ENCODE measurements around the gene MRGPRF. TPM values are rescaled to one million over a fixed set of nuclear protein-coding genes. Genes with fewer than 3 reads are reported as not detected.
A peak's percentile ranks its signal among the peaks of the same experiment; 100 is the strongest.

Gene MRGPRF
- polyA plus RNA-seq, 3 donors = 17.2 to 26.1 (median 23.7) TPM

- DNase-seq (ENCODE audit: extremely low read depth in 1 of 11, low read depth in 9 of 11, low spot score in 4 of 11) = peak in 1 of 11 donors; percentile 19
Observed at GRCh38 chr11:68998390-68998911, 14.6 kb downstream of the MRGPRF start.

- no peak for DNase-seq (ENCODE audit: extremely low read depth in 1 of 11, low read depth in 9 of 11, low spot score in 4 of 11)
Observed at GRCh38 chr11:68997995-68998348, 15.1 kb downstream of the MRGPRF start.

GRCh38 chr11:68997124-68997994, 15.7 kb downstream of the MRGPRF start:
- no peak for DNase-seq (ENCODE audit: extremely low read depth in 1 of 11, low read depth in 9 of 11, low spot score in 4 of 11)

GRCh38 chr11:68996376-68997123, 16.5 kb downstream of the MRGPRF start:
- DNase-seq (ENCODE audit: extremely low read depth in 1 of 11, low read depth in 9 of 11, low spot score in 4 of 11) = no peak

- no peak for DNase-seq (ENCODE audit: extremely low read depth in 1 of 11, low read depth in 9 of 11, low spot score in 4 of 11)
Observed at GRCh38 chr11:68994894-68995285, 18.2 kb downstream of the MRGPRF start.

GRCh38 chr11:68994161-68994893, 18.7 kb downstream of the MRGPRF start:
- no peak for DNase-seq (ENCODE audit: extremely low read depth in 1 of 11, low read depth in 9 of 11, low spot score in 4 of 11)

- DNase-seq (ENCODE audit: extremely low read depth in 1 of 11, low read depth in 9 of 11, low spot score in 4 of 11) = no peak
Observed at GRCh38 chr11:68993546-68993945, 19.5 kb downstream of the MRGPRF start.

- DNase-seq (ENCODE audit: extremely low read depth in 1 of 11, low read depth in 9 of 11, low spot score in 4 of 11) = no peak
Observed at GRCh38 chr11:68992743-68993255, 20.2 kb downstream of the MRGPRF start.

- no peak for DNase-seq (ENCODE audit: extremely low read depth in 1 of 11, low read depth in 9 of 11, low spot score in 4 of 11)
Observed at GRCh38 chr11:68990995-68991780, 21.9 kb downstream of the MRGPRF start.

- no peak for DNase-seq (ENCODE audit: extremely low read depth in 1 of 11, low read depth in 9 of 11, low spot score in 4 of 11)
Observed at GRCh38 chr11:68989936-68990606, 23.0 kb downstream of the MRGPRF start.

GRCh38 chr11:68988491-68988890, 24.6 kb downstream of the MRGPRF start:
- DNase-seq (ENCODE audit: extremely low read depth in 1 of 11, low read depth in 9 of 11, low spot score in 4 of 11) = no peak

- no peak for DNase-seq (ENCODE audit: extremely low read depth in 1 of 11, low read depth in 9 of 11, low spot score in 4 of 11)
Observed at GRCh38 chr11:68987211-68987610, 25.8 kb downstream of the MRGPRF start.

GRCh38 chr11:68983801-68984200, 29.2 kb downstream of the MRGPRF start:
- no peak for DNase-seq (ENCODE audit: extremely low read depth in 1 of 11, low read depth in 9 of 11, low spot score in 4 of 11)

GRCh38 chr11:68982134-68982533, 30.9 kb downstream of the MRGPRF start:
- DNase-seq (ENCODE audit: extremely low read depth in 1 of 11, low read depth in 9 of 11, low spot score in 4 of 11) = no peak

- no peak for DNase-seq (ENCODE audit: extremely low read depth in 1 of 11, low read depth in 9 of 11, low spot score in 4 of 11)
Observed at GRCh38 chr11:68980776-68981065, 32.3 kb downstream of the MRGPRF start, which contains the start of gene MRGPRD. TSS of gene MRGPRD (minus strand) at chr11:68980986. CDS start at chr11:68980986, 0 bp downstream.

- no peak for DNase-seq (ENCODE audit: extremely low read depth in 1 of 11, low read depth in 9 of 11, low spot score in 4 of 11)
Observed at GRCh38 chr11:68979931-68980775, 32.9 kb downstream of the MRGPRF start.

GRCh38 chr11:68978931-68979594, 34.0 kb downstream of the MRGPRF start:
- no peak for DNase-seq (ENCODE audit: extremely low read depth in 1 of 11, low read depth in 9 of 11, low spot score in 4 of 11)
